ENCODE data around the gene SMIM14.

The SMIM14 gene

DNA sequence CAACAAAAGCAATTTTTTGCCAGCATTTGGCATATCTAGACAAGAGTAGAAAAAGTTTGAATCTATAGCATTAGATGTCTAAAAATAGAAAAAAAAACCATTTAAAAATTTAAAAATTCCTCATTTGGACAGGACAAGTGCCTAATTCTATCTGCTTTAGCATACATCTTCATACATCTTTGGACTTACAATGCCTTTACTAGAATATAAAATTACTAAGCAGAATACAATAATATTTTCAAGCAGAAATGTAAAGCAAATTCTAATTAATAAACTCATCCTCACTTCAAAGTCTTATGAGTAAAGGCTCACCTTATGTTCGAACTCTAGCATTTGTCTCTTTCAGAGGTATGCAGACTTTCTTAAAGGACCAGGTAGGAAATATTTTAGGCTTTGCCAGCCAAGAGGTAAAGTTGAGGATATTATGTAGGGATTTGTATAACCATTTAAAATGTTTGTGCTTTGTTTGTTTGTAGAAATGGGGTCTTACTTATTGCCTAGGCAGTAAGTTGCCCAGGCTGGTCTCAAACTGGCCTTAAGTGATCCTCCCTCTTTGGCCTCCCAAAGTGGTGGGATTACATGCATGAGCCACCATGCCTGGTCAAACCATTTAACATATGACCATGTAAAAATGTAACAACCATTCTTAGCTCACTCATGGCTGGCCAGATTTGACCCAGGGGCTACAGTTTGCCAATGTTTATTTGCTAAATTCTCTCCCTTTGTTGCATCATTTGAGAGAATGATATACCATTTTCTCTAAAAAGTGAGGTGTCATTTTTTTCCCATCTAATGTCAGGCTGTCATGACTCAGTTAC is 140.5 kb downstream of the SMIM14 start:
- no peak for DNase-seq
- Mint-ChIP-seq H3K4me1 (ENCODE audit: low read depth) (no peaks in the 10 kb centered on the region), H3K27me3 (no peaks in the 10 kb centered on the region), H3K27ac (no peak overlapping the region), H3K9me3 (no peaks in the 10 kb centered on the region), H3K4me3 (no peak overlapping the region), H3K36me3 (ENCODE audit: low read depth) (peaks cover 34% of the 10 kb centered on the region)

Data from activated T-cell treated with anti-CD3 and anti-CD28 coated beads, Interleukin-2, amount 50 U/mL, for 24 hours (primary cell).